Measurements from ENCODE around the gene NHERF1. TPM values are rescaled to one million over a fixed set of nuclear protein-coding genes. Genes with fewer than 3 reads are reported as not detected.

Gene NHERF1
- total and polyA plus RNA-seq, 9 of the 15 experiments (the other 6 are each of a cell fraction or from before 2014, with no cell fraction given): 11.4 to 79.9 (median 36.9) TPM

GRCh38 chr17:74770498-74771318 lies 22.3 kb downstream of the NHERF1 start (continued):
- TF ChIP-seq REST (IDR thresholded peaks at IDR 0.05; ENCODE audit: borderline replicate concordance) (peak; percentile 83), REST (CRISPR knock-in tag; IDR thresholded peaks at IDR 0.05; ENCODE audit: low read depth) (no peak), MAZ (CRISPR knock-in tag; conservative IDR thresholded peaks at IDR 0.05 in 1 of 2, IDR thresholded peaks at IDR 0.05 in 1 of 2) (no peak), RCOR1 (IDR thresholded peaks at IDR 0.05; ENCODE audit: borderline replicate concordance in 1 of 2, low read depth in 2 of 2, low read length in 2 of 2) (peak in 1 of 2 experiments; percentile 42; a peak in 1 of 4 replicates), PHTF2 (CRISPR knock-in tag; IDR thresholded peaks at IDR 0.05) (no peak), CC2D1A (IDR thresholded peaks at IDR 0.05) (0 out of 2 replicates have a peak, but pooled peaks have one; percentile 13), CREB3 (tag; conservative IDR thresholded peaks at IDR 0.05; ENCODE audit: low read depth) (no peak), POLR2G (IDR thresholded peaks at IDR 0.05; ENCODE audit: low read depth, low read length) (peak; percentile 48), NONO (IDR thresholded peaks at IDR 0.05; ENCODE audit: low read depth in 2 of 2, low read length in 1 of 2) (no peak), ZNF408 (CRISPR knock-in tag; IDR thresholded peaks at IDR 0.05; ENCODE audit: low read depth) (no peak), ARID3A (IDR thresholded peaks at IDR 0.05; ENCODE audit: borderline replicate concordance, low read depth, low read length) (no peak), DEAF1 (CRISPR knock-in tag; IDR thresholded peaks at IDR 0.05) (peak; percentile 68), RBM22 (IDR thresholded peaks at IDR 0.05; ENCODE audit: low read depth, low read length, poor library complexity, severe bottlenecking) (no peak)
